T47D (cell line): Measurements from ENCODE around the gene ELF3.
A peak's percentile ranks its signal among the peaks of the same experiment; 100 is the strongest.

Experiments used
- DNase-seq, 2 experiments: peaks; one replicate each; pipeline versions ENCODE4 v3.0.0 to v3.0.0-alpha.2; 2011 to 2012; ENCODE audit warnings: low read depth in 1 of 2, low spot score in 1 of 2
- JUND ChIP-seq: IDR thresholded peaks from 2 replicates; pipeline ENCODE4 v1.6.1; 2012; ENCODE audit warnings: low read depth
- in situ Hi-C: cut with HindIII; loops from 2 replicates; pipeline ENCODE4 v1.10.0; 2016; ENCODE audit warnings: low sequenced_read_pairs, low pct_unique_long_range_greater_than_20kb

ELF3 gene

DNA sequence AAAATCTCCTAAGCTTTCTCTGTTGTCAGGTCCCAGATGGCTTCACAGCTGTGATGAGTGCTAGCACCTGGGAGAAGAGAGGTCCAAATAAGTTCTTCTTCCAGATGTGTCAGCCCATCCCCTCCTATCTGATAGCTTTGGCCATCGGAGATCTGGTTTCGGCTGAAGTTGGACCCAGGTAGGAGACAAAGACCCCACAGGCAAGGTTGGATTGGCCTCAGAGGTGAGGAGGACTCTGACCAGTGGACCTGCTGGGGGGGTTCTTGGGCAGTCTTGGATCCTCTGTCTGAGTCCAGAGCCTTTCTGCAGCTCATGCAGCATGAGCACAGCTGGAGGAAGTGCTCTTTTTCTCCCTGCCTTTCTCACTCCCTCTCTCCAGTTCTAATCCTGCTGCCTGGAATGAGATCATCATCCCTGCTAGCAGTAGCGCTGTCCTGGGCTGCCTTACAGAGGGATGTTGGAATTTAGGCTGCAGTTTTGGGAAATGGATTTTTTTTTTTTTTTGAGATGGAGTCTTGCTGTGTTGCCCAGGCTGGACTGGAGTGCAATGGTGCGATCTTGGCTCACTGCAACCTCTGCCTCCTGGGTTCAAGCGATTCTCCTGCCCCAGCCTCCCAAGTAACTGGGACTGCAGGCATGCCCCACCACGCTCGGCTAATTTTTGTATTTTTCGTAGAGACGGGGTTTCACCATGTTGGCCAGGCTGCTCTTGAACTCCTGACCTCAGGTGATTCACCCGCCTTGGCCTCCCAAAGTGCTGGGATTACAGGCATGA is 20.8 kb upstream of the ELF3 start:
- in situ Hi-C loops, result no loop called here
- no peak for TF ChIP-seq JUND
- no peak for DNase-seq

DNA sequence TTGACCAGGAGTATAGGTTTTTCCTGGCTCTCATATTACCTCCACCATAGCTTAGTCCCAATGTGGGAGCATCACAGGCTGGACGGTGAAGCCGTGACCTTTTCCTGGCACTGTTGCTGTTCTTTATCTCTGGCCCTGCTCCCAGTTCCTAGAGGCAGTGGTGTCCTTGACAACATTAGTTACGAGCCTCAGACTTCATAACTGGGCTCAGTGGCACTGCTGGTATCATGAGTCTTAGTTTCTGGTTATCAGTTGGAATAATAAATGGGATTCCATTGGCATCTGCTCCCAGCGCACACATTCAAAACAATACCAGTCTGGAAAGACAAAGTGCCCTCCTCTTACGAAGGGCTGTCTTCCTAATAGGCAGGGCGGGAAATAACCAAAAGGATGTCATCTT is 20.0 kb upstream of the ELF3 start:
- in situ Hi-C loops, result no loop called here
- DNase-seq, result no peak
- TF ChIP-seq JUND, result no peak

DNA sequence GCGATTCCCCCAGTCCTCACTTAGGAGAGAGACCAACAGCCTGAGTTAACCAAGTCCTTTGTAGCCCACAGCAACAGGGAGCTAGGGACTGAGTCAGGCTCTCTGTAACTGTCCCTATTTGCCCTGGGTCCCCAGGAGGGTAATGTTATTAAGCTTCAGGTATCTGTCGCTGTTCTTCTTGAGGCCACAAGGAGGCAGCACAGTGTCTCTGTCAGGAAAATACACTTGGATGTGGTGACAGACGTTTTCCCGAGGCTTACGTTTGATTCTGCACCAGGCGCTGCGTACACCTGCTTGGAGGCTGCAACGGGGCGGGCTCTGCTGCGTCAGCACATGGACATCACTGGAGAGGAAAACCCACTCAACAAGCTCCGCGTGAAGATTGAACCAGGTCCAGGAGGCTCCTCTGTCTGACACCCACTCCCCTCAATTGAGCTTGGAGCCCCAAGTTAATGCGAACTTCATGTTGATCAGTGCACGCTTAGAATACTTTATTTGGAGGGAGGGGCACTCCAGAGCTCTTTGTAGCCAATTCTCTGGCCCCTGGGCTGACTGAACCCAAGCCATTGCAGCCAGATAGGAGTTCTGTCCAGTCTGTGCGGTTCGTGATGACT is 10.7 kb upstream of the ELF3 start:
- DNase-seq, result peak; percentile 73 to 86
- TF ChIP-seq JUND, result no peak
- in situ Hi-C loops, result no loop called here

DNA sequence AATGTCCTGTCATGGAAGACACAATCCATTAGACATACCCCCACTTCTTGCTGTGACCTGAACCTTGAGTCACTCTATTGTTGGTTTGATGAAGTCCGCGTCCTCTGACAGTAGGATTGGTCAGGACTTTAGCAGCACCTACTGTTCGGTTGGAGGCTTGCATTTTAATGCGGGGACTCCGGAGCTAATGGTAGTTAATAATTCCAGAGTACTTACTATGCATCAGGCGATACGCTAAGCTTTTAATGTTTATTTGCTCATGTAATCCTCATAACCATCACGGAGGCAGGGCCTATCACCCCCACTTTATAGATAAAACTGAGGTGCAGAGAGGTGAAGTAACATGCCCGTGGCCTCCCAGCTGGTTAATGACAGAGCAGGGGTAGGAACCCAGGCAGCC is 7.9 kb upstream of the ELF3 start:
- TF ChIP-seq JUND, result no peak
- no peak for DNase-seq
- in situ Hi-C loops, result no loop called here

DNA sequence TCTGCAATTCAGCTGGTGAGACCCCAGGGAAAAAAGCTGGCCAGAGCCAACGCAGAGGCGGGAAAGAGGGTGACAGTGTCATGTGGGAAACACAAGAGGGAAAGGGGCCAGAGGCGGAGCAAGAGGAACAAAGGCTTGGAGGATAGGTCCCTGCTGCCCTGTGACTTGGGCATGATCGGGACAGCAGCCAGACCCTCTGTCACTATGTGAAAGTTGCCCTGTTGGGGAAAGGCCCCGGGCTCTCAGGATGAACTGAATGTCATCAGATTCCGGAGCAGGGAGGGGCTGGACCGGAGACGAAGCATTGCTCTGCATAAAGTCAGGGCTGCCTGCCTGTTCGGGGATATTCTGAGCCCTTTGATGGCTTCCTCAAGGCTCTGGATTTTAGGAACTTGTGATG is 5.7 kb upstream of the ELF3 start:
- no peak for DNase-seq
- in situ Hi-C loops, result no loop called here
- no peak for TF ChIP-seq JUND

DNA sequence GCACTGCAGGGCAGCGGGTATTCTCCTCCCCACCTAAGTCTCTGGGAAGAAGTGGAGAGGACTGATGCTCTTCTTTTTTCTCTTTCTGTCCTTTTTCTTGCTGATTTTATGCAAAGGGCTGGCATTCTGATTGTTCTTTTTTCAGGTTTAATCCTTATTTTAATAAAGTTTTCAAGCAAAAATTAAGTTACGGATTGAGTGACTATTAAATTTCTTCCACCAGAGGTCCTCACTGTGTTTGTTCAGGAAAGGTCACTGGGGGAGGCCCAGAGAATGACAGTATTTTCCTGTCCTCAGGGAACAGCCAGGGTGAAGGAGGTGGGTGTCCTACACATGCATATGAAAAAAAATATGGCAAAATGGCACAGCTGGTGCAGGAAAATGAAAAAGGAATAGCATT is 4.4 kb upstream of the ELF3 start:
- in situ Hi-C loops, result no loop called here
- no peak for TF ChIP-seq JUND
- peak in 1 of 2 experiments; percentile 76 for DNase-seq

DNA sequence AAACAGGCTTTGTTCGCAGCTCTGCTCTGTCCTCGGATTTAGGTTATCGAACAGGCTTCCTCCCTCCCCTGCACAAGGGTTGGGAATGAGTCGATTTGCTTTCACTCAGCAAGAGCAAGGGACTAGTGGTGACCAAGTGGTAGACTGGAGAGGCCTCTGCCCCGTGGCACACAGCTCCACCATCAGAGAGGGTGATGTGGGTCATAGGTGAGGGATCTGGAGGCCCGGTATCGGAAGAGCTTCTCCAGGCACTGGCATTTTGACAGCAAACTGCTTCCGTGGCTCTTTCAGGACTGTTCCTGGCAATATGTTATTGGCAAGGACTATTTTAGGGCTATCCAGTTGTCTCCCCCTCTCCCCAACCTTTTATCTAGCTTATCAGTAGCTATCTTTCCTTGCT is 3.1 kb upstream of the ELF3 start:
- DNase-seq, result no peak
- TF ChIP-seq JUND, result no peak
- in situ Hi-C loops, result no loop called here

DNA sequence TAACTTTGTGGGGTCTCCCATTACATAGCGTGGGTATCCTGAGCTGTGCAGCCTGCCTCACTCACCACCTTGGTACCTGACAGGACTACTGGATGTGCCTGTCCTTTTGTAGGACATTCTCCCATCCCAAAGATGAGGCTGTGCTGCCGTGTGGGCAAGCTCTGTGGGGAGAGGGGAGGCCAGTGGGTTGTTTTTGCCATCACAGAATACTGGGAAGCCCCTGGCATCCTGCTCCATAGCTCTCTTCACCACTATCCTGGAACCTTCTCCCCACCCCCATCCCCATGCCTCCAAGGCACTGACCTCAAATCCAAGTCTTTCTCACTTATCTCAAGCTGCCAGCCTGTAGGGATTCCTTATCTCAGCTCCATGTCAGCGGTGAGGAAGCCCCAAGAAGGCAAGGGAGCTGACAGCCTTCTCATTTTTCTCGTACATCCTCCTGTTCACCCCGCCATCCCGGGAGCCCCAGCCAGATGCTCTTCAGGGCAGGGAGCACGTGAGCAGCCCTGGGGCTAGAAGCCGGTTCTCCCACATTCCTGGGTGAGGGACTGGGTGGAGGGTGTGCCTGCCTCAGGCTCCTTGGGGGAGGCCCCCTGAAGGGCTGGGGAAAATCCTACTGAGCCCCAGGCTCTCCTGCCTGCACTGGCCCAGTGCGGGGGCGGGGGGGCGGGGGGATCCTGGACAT is 2.4 kb upstream of the ELF3 start:
- 0 out of 2 replicates have a peak, but pooled peaks have one; percentile 27 for TF ChIP-seq JUND
- in situ Hi-C loops, result no loop called here
- DNase-seq, result peak; percentile 62 to 93

DNA sequence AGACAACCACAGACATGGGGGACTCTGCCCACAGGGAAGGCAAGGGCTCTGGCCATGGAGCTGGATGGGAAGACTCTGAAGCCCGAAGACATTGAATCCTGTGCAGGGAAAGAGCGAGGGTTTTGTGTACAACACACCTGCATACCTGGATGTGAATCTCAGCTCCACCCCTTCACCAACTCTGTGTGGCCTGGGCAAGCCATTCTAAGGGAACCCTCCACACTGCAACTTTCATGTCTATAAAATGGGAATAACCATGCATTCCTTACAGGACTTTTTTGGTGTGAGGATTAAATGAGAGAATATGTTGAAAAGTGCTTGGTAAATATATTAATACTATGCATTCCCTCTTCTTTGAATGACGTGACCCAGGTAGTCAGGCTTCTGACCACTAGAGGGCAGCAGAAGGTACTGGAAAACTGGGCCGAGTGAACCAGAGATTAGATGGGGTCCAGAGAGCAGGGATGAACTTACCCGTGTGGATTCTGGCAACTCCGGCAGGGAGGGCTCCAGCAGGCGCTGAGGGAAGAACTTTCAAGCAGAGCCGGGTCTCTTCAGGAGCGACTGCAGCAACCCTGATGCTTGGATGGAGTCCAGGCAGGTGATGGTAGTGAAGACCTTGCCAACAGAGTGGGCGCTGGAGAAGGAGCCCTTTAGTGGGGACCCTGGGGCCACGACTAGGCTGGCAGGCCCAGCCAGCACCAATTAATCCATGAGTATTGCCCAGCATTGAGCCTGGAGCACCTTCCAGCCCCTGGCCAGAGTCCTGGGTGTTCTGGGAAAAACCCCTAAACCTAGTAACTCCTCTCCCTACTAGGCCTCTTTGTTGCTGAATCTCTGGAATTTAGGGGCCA is 834 bp upstream of the ELF3 start:
- no peak for TF ChIP-seq JUND
- in situ Hi-C loops, result no loop called here
- DNase-seq, result peak in 1 of 2 experiments; percentile 95

DNA sequence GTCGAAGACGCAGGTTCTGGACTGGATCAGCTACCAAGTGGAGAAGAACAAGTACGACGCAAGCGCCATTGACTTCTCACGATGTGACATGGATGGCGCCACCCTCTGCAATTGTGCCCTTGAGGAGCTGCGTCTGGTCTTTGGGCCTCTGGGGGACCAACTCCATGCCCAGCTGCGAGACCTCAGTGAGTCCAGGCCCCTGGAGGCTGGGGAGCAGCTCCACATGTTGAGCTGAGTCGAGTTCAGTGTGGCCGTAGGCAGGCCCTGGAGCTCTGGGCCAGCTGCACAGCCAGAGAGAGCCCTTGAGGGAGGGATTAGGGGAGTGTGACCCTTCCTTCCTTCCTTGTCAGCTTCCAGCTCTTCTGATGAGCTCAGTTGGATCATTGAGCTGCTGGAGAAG is 1.6 kb downstream of the ELF3 start:
- in situ Hi-C loops, result no loop called here

DNA sequence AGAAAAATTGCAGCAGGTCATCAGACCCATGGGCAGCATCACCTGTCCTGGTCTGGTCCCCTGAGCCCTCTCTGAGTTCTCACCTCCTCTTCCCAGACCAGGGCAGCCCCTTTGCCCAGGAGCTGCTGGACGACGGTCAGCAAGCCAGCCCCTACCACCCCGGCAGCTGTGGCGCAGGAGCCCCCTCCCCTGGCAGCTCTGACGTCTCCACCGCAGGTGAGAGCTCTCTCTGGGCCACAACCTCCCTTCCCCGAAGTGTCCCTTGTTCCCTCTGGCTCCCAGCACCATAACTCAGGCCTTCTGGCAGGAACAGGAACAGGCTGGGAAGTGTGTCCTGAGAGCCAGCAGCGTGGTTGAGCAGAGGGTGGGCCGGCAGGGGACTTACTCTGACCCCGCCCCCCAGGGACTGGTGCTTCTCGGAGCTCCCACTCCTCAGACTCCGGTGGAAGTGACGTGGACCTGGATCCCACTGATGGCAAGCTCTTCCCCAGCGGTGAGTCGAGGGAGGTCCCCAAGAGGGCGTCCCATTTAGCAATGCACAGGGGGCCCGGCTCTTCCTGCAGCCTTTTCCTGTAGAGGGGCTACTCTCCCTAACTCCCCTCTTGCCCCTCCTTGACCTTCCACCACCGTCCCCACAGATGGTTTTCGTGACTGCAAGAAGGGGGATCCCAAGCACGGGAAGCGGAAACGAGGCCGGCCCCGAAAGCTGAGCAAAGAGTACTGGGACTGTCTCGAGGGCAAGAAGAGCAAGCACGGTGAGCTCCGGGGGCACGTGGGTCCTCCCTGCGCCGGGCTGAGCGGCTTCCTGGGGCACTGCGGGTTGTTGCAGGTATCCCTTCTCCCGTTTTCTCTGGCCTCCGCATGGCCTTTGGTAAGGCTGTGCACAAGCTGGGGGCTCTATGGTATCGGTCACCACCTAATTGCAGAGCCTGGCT is 2.4 kb downstream of the ELF3 start:
- DNase-seq, result no peak
- in situ Hi-C loops, result no loop called here
- no peak for TF ChIP-seq JUND

More for the DNA sequence above, 1.6 kb downstream of the ELF3 start:
- no peak for TF ChIP-seq JUND
- DNase-seq, result no peak

DNA sequence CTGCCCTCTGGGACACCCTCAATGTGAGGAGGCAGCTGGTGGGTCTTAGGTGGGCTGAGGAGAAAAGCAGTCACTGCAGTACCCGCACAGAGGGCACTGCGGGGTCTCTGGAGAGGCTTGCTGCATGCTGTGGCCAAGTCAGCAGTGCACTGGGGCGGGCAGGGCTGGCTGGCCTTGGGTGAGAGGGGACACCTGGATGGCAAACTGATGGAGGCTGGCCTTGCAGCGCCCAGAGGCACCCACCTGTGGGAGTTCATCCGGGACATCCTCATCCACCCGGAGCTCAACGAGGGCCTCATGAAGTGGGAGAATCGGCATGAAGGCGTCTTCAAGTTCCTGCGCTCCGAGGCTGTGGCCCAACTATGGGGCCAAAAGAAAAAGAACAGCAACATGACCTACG is 3.2 kb downstream of the ELF3 start:
- no peak for TF ChIP-seq JUND
- DNase-seq, result no peak
- in situ Hi-C loops, result no loop called here
